NCI-H345 treated with DMSO at 0.1 percent for 48 hours (cell line): Measurements from ENCODE around the gene PIP4K2B.
"Not testable (repeated sequence)": the region's sequence is repeated elsewhere in the genome, so short reads cannot be mapped to it uniquely, and the experiment has no call there.

Source experiments
- DNase-seq: peaks from one replicate; lab custom pipeline; 2025; ENCODE audit not compliant: unreplicated experiment; lab: John Stamatoyannopoulos, UW

The PIP4K2B gene

GRCh38 chr17:38799501-38800236 is at the start of gene PIP4K2B:
PIP4K2B (minus strand) TSS chr17:38799556; CDS start chr17:38799424, 132 bp downstream.
- DNase-seq: peak; percentile 98

- DNase-seq: no peak
Observed at GRCh38 chr17:38848557-38848891, 49.2 kb upstream of the PIP4K2B start.

- DNase-seq: no peak
Observed at GRCh38 chr17:38844261-38844757, 45.0 kb upstream of the PIP4K2B start.

DNA sequence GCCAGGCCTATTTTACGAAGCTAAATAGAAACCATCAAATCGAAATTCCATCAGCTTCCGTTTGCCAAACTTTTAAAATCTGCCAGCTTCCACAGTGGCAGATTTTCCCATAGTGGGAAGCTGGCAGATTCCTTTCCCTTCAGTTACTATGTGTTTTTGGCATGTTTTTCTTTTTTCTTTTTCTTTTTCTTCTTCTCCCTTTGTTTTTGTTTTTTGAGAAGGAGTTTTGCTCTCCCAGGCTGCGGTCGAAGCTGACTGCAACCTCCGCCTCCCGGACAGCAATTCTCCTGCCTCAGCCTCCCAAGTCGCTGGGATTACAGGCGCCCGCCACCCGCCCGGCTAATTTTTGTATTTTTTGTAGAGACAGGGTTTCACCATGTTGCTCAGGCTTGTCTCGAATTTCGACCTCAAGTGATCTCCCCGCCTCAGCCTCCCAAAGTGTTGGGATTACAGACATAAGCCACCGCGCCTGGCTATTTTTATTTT is 26.4 kb upstream of the PIP4K2B start:
- no peak for DNase-seq

GRCh38 chr17:38824899-38825761 is 25.8 kb upstream of the PIP4K2B start, which contains the start of gene CWC25:
CWC25 (minus strand) TSS chr17:38825321; CDS start chr17:38825183, 138 bp downstream.
- DNase-seq: peak; percentile 79

- DNase-seq: no peak
Observed at GRCh38 chr17:38815576-38816193, 16.3 kb upstream of the PIP4K2B start.

DNA sequence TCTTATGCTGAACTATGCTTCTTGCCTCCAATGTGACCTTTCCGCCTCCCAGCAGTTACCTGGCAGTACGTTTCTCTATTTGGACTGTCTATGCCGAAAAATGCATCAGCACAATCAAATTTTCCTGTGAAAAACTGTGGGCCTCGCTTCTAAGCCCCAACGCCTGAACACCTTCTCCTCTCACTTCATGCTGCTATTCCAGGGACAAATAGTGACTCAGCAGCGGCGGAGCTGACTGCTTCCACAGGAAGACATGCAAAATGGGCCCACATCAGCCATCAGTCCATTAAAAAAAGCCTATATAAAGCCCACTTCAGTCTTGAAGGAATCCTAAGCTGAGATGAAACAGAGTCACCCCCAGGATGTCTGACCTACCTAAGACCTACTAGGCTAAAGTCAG is 10.5 kb upstream of the PIP4K2B start:
- no peak for DNase-seq

DNA sequence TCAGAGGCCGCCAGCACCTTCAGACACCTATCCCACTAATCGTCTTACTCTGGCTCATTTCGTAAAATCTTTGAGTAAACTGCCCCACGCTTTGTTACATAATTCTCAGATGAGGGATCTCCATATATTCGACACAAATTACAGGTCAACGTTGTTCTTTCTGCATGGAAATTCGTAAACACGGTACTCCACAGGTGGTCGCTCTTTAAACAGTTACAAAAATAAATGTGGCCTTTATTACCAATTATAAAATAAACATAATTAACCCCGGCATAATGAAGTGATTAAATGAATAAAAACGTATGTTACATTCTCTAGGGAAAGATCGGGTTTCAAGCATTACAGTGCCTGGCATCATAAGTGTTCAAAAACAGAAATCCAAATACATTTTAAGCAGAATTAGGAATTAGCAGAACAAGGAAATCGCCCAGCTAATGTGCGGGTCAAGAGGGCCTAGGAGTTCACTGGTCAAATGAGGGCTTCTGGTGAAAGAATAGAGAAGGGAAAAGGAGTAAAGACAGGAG is 943 bp upstream of the PIP4K2B start:
- no peak for DNase-seq

DNA sequence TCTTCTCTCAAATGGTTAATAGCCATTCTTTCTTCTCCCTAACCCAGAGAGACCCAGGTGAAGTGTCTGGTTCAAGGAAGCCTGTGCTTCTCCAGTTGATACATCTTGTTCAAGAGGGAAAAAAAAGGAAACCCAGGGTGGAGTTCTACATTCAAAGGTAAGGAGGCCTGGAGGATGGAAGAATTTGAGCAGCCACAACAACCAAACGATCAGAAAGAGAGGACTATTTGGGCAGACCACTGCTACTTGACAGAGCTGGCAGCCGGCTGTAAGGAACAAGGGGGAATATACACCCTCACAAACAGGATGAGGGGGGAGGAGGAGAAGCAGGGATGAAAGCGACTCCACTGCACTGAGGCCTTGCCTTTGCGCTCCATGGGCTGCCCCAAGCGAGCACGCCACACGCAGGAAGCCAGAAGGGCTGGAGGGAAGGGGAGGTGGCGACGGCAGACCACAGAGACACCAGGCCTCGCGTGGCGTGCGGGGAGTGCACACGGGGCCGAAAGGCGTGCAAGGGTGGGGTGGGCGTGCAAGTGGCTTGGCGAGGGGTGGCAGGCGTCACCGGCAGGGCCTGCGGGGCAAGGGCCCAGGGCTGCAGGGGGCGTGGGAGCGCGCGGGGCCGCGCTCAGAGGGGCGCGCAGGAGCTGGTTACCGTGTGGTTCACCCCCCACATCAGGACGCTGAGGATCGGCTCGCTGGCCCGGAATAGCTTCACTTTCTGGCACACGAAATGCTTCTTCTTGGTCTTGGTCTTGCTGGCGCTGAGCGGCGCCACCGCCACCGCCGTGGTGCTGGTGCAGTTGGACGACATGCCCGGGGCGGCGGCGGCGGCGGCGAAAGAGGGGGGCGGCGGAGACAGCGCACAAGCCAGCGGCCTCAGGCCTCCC is 499 bp downstream of the PIP4K2B start:
- peak; percentile 6 for DNase-seq

DNA sequence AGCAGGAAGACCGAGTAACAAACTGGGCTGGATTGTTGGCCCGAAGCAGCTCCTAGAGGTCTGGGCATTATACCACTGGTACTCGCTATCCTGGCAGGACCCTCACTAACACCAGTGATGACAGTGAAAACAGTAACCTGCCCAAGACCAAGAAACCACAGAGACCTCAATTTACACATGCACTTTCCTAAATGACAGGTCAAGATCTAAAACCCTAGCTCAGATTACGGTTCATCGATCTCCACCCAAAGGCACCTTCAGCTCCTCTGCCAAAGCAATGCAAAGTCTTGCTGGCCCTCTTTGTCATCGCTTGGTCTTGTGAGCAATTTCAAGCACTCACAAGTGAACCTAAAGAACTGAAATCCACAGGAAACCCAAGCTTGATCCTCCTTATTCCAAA is 1.5 kb downstream of the PIP4K2B start:
- no peak for DNase-seq

GRCh38 chr17:38797158-38797490 is 2.2 kb downstream of the PIP4K2B start:
- DNase-seq: no peak

DNA sequence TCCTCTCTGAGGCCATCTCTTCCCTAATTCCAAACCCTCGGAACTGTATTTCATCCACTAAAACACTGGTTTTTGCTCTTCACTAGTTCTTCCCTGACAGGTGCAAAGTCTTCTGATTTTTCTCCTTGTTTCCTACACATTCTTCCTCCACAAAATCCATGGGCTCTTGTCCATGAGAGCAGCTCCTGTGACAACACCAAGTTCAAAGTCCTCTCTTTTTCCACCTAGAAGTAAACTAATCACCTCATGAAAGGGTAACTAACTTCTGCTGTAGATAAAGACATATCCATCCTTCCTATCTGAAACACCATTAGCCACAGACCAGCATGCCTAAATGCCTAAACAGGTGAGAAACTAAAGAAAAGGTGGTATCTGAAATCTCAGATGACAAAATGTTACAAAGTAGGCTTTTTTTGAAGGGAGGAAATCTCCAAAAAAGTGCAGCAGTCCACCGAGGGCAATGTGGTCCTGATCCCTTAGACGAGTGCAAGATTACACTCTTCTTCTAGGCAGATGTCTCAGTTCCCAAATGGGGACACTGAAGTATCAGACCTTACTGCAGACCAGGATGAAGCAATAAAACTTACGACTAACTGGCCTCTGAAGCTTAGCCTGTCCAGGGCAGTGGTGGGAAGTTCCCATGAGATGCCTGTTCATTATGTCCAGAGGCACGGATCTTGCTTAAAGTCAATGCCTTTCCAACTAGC is 2.8 kb downstream of the PIP4K2B start:
- DNase-seq: no peak

DNA sequence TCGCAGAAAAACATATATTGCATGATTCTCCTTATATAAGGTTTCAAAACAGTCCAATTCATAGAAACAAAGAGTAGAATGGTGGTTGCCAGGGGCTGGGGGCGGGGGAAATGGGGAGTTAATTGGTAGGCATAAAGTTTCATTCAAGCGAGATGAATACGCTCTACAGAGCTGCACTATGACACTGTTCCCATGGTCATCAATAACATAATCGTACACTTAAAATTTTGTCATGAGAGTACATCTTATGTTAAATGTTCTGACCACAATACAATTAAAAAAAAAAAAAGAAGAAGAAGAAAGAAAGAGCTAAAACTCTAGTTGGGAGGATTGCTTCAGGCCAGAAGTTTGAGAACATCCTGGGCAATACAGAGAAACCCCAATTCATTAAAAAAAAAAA is 5.1 kb downstream of the PIP4K2B start:
- no peak for DNase-seq

DNA sequence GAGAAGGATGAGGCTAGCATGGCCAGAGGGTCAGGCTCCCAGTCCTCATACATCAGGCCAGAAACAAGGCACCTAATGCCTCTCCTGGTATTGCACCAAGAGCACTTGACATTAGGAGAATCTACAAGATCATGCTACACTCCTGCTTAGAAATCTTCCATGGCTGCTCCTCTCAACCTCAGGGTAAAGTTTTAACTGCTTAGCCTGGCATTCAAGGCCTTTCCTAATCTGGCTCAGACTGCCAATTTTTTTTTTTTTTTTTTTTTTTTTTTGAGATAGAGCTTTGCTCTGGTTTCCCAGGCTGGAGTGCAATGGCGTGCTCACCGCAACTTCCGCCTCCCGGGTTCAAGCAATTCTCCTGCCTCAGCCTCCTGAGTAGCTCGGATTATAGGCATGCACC is 8.2 kb downstream of the PIP4K2B start:
- no peak for DNase-seq

GRCh38 chr17:38790148-38790707 is 9.1 kb downstream of the PIP4K2B start:
- DNase-seq: not testable (repeated sequence)

DNA sequence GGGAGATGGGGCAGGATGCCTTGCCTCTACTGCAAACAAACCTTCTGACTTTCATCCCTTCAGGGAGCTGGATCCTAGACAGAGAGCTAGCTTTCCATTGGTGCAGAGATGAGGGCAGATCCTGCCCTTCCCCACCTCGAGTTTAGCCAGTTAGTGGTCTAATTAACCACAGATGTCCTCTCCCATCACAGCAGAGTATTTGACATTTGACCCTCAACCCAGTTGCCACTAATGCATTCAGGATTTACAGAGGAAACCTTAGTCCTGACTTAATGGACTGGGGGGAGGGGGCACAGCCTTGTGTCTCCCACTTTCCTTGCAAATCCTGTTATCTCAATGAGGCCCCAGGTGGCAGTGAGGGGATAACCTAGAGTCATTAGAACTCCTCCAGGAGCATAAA is 10.2 kb downstream of the PIP4K2B start:
- no peak for DNase-seq

GRCh38 chr17:38787999-38788398 is 11.4 kb downstream of the PIP4K2B start:
- not testable (repeated sequence) for DNase-seq

- DNase-seq: no peak
Observed at GRCh38 chr17:38786372-38786771, 13.0 kb downstream of the PIP4K2B start.

DNA sequence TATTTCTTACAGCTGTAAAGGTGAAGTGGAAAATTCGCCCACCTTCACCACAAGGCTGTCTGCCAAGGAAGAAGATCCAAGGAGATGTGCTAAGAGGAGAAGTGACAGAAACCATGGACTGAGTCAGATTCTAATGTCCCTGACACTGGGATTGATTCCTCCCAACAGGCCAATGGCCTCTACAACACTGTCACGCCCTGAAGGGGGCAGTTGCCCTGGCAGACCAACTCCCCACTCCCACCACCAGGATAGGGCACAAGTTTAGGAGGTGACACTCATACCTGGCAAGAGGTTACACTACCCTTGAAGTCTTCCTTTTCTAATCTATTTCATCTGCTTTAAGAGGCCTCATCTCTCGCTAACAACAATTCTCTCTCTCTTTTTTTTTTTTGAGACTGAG is 16.1 kb downstream of the PIP4K2B start:
- no peak for DNase-seq
